ENCODE results near the gene VGLL2.

The VGLL2 gene

GRCh38 chr6:117276778-117277316 lies 11.5 kb downstream of the VGLL2 start:
- Mint-ChIP-seq H3K4me3 (no peak overlapping the region), H3K9me3 (no peaks in the 10 kb centered on the region), H3K4me1 (ENCODE audit: low read depth) (no peaks in the 10 kb centered on the region), H3K36me3 (ENCODE audit: low read depth) (no peaks in the 10 kb centered on the region), H3K27me3 (peaks cover 54% of the 10 kb centered on the region), H3K27ac (no peak overlapping the region)

- H3K9me3 Mint-ChIP-seq: no peaks in the 10 kb centered on the region
- no peaks in the 10 kb centered on the region for H3K36me3 Mint-ChIP-seq (ENCODE audit: low read depth)
- H3K4me1 Mint-ChIP-seq (ENCODE audit: low read depth): no peaks in the 10 kb centered on the region
- no peak overlapping the region for H3K4me3 Mint-ChIP-seq
- H3K27ac Mint-ChIP-seq: no peak overlapping the region
- H3K27me3 Mint-ChIP-seq: peaks cover 21% of the 10 kb centered on the region
Measured at GRCh38 chr6:117280922-117281321, 15.6 kb downstream of the VGLL2 start.

GRCh38 chr6:117288083-117288715 lies 22.8 kb downstream of the VGLL2 start:
- Mint-ChIP-seq H3K27ac (no peak overlapping the region), H3K9me3 (no peaks in the 10 kb centered on the region), H3K36me3 (ENCODE audit: low read depth) (no peaks in the 10 kb centered on the region), H3K4me1 (ENCODE audit: low read depth) (no peaks in the 10 kb centered on the region), H3K4me3 (no peak overlapping the region), H3K27me3 (peaks cover 24% of the 10 kb centered on the region)

- H3K4me3 Mint-ChIP-seq: no peak overlapping the region
- H3K9me3 Mint-ChIP-seq: peaks cover 5% of the 10 kb centered on the region
- no peaks in the 10 kb centered on the region for H3K36me3 Mint-ChIP-seq (ENCODE audit: low read depth)
- H3K27ac Mint-ChIP-seq: no peak overlapping the region
- no peaks in the 10 kb centered on the region for H3K4me1 Mint-ChIP-seq (ENCODE audit: low read depth)
- peaks cover 39% of the 10 kb centered on the region for H3K27me3 Mint-ChIP-seq
Measured at GRCh38 chr6:117290173-117290846, 25.0 kb downstream of the VGLL2 start.

GRCh38 chr6:117298941-117299340 lies 33.6 kb downstream of the VGLL2 start:
- H3K4me3 Mint-ChIP-seq: no peak overlapping the region
- peaks cover 14% of the 10 kb centered on the region for H3K27me3 Mint-ChIP-seq
- no peaks in the 10 kb centered on the region for H3K36me3 Mint-ChIP-seq (ENCODE audit: low read depth)
- H3K9me3 Mint-ChIP-seq: peaks cover 5% of the 10 kb centered on the region
- H3K27ac Mint-ChIP-seq: no peak overlapping the region
- no peaks in the 10 kb centered on the region for H3K4me1 Mint-ChIP-seq (ENCODE audit: low read depth)

GRCh38 chr6:117303323-117303722 lies 38.0 kb downstream of the VGLL2 start:
- Mint-ChIP-seq H3K9me3 (no peaks in the 10 kb centered on the region), H3K27ac (no peak overlapping the region), H3K4me1 (ENCODE audit: low read depth) (no peaks in the 10 kb centered on the region), H3K27me3 (no peaks in the 10 kb centered on the region), H3K36me3 (ENCODE audit: low read depth) (no peaks in the 10 kb centered on the region), H3K4me3 (no peak overlapping the region)

- no peaks in the 10 kb centered on the region for H3K27me3 Mint-ChIP-seq
- no peaks in the 10 kb centered on the region for H3K9me3 Mint-ChIP-seq
- no peak overlapping the region for H3K27ac Mint-ChIP-seq
- no peaks in the 10 kb centered on the region for H3K4me1 Mint-ChIP-seq (ENCODE audit: low read depth)
- H3K36me3 Mint-ChIP-seq (ENCODE audit: low read depth): no peaks in the 10 kb centered on the region
- H3K4me3 Mint-ChIP-seq: no peak overlapping the region
Measured at GRCh38 chr6:117304446-117304845, 39.1 kb downstream of the VGLL2 start.

- Mint-ChIP-seq H3K4me3 (no peak overlapping the region), H3K27ac (no peak overlapping the region), H3K27me3 (no peaks in the 10 kb centered on the region)
Measured at GRCh38 chr6:117306227-117306790, 41.0 kb downstream of the VGLL2 start.

GRCh38 chr6:117307655-117308054 lies 42.3 kb downstream of the VGLL2 start:
- Mint-ChIP-seq H3K27ac (no peak overlapping the region), H3K36me3 (ENCODE audit: low read depth) (no peaks in the 10 kb centered on the region), H3K4me1 (ENCODE audit: low read depth) (no peaks in the 10 kb centered on the region), H3K9me3 (no peaks in the 10 kb centered on the region), H3K27me3 (no peaks in the 10 kb centered on the region), H3K4me3 (no peak overlapping the region)

More at GRCh38 chr6:117306227-117306790, 41.0 kb downstream of the VGLL2 start:
- no peaks in the 10 kb centered on the region for H3K4me1 Mint-ChIP-seq (ENCODE audit: low read depth)
- no peaks in the 10 kb centered on the region for H3K36me3 Mint-ChIP-seq (ENCODE audit: low read depth)
- no peaks in the 10 kb centered on the region for H3K9me3 Mint-ChIP-seq

GRCh38 chr6:117309069-117309468 lies 43.7 kb downstream of the VGLL2 start:
- Mint-ChIP-seq H3K36me3 (ENCODE audit: low read depth) (no peaks in the 10 kb centered on the region), H3K4me3 (no peak overlapping the region), H3K9me3 (no peaks in the 10 kb centered on the region), H3K27me3 (no peaks in the 10 kb centered on the region), H3K27ac (no peak overlapping the region), H3K4me1 (ENCODE audit: low read depth) (no peaks in the 10 kb centered on the region)

- Mint-ChIP-seq H3K36me3 (ENCODE audit: low read depth) (no peaks in the 10 kb centered on the region), H3K27me3 (no peaks in the 10 kb centered on the region), H3K9me3 (no peaks in the 10 kb centered on the region), H3K4me1 (ENCODE audit: low read depth) (no peaks in the 10 kb centered on the region), H3K4me3 (no peak overlapping the region), H3K27ac (no peak overlapping the region)
Measured at GRCh38 chr6:117309611-117310010, 44.3 kb downstream of the VGLL2 start.

GRCh38 chr6:117311310-117311709 lies 46.0 kb downstream of the VGLL2 start:
- Mint-ChIP-seq H3K27me3 (peaks cover 9% of the 10 kb centered on the region), H3K36me3 (ENCODE audit: low read depth) (no peaks in the 10 kb centered on the region), H3K4me3 (no peak overlapping the region), H3K27ac (no peak overlapping the region), H3K4me1 (ENCODE audit: low read depth) (no peaks in the 10 kb centered on the region), H3K9me3 (no peaks in the 10 kb centered on the region)

GRCh38 chr6:117311726-117312125 lies 46.4 kb downstream of the VGLL2 start:
- H3K4me1 Mint-ChIP-seq (ENCODE audit: low read depth): no peaks in the 10 kb centered on the region
- H3K27me3 Mint-ChIP-seq: peaks cover 12% of the 10 kb centered on the region
- no peaks in the 10 kb centered on the region for H3K9me3 Mint-ChIP-seq
- H3K4me3 Mint-ChIP-seq: no peak overlapping the region
- no peaks in the 10 kb centered on the region for H3K36me3 Mint-ChIP-seq (ENCODE audit: low read depth)
- no peak overlapping the region for H3K27ac Mint-ChIP-seq

- Mint-ChIP-seq H3K36me3 (ENCODE audit: low read depth) (no peaks in the 10 kb centered on the region), H3K27me3 (peaks cover 17% of the 10 kb centered on the region), H3K4me3 (no peak overlapping the region), H3K27ac (no peak overlapping the region), H3K4me1 (ENCODE audit: low read depth) (no peaks in the 10 kb centered on the region), H3K9me3 (no peaks in the 10 kb centered on the region)
Measured at GRCh38 chr6:117317261-117317660, 51.9 kb downstream of the VGLL2 start.
